Measurements from ENCODE around the gene UNC5C. TPM values are rescaled to one million over a fixed set of nuclear protein-coding genes. Genes with fewer than 3 reads are reported as not detected.
A peak's percentile ranks its signal among the peaks of the same experiment; 100 is the strongest.

The UNC5C gene
- total RNA-seq, 4 donors from 2014 or later = 1.6 to 4.4 (median 3.2) TPM

- H3K4me3 ChIP-seq = peak overlapping the region; percentile 35 to 63
- no peak for ATAC-seq
- 36 to 56% methylated on average over 6 to 15 of the region's 22 CpGs for WGBS, 2 donors (ENCODE audit: low coverage in 1 of 2)
- TF ChIP-seq POLR2A (IDR thresholded peaks at IDR 0.05) (no peak), CTCF (IDR thresholded peaks at IDR 0.05) (no peak), EP300 (IDR thresholded peaks at IDR 0.05) (no peak), POLR2AphosphoS5 (IDR thresholded peaks at IDR 0.05) (no peak)
- no peaks in the 10 kb centered on the region for H3K36me3 ChIP-seq
- H3K27me3 ChIP-seq = peaks cover 39% of the 10 kb centered on the region
- peak overlapping the region in 3 of 4 donors; percentile 68 to 84 (median 79) for H3K27ac ChIP-seq
- H3K4me1 ChIP-seq = peaks cover 0 to 30% (median 0%) of the 10 kb centered on the region in 3 donors
- H3K9me3 ChIP-seq = no peaks in the 10 kb centered on the region
Measured at GRCh38 chr4:95546866-95547714, 1.7 kb downstream of the UNC5C start.

- peaks cover 39% of the 10 kb centered on the region for H3K27me3 ChIP-seq
- no peak for ATAC-seq
- TF ChIP-seq POLR2A (IDR thresholded peaks at IDR 0.05) (no peak), CTCF (IDR thresholded peaks at IDR 0.05) (no peak), POLR2AphosphoS5 (IDR thresholded peaks at IDR 0.05) (no peak), EP300 (IDR thresholded peaks at IDR 0.05) (no peak)
- no peaks in the 10 kb centered on the region for H3K36me3 ChIP-seq
- no peaks in the 10 kb centered on the region for H3K9me3 ChIP-seq
- peak overlapping the region in 1 of 2 donors; percentile 63 for H3K4me3 ChIP-seq
- 41 to 55% methylated on average over 3 of the region's 3 CpGs for WGBS, 2 donors (ENCODE audit: low coverage in 1 of 2)
- peak overlapping the region in 3 of 4 donors; percentile 12 to 84 (median 14) for H3K27ac ChIP-seq
- peaks cover 0 to 30% (median 0%) of the 10 kb centered on the region in 3 donors for H3K4me1 ChIP-seq
Measured at GRCh38 chr4:95546221-95546620, 2.6 kb downstream of the UNC5C start.

- no peaks in the 10 kb centered on the region for H3K9me3 ChIP-seq
- H3K4me3 ChIP-seq = no peak overlapping the region
- H3K27me3 ChIP-seq = peaks cover 37% of the 10 kb centered on the region
- H3K4me1 ChIP-seq = peaks cover 0 to 30% (median 0%) of the 10 kb centered on the region in 3 donors
- no peaks in the 10 kb centered on the region for H3K36me3 ChIP-seq
- WGBS, 2 donors (ENCODE audit: low coverage in 1 of 2) = 88% methylated on average over 6 of the region's 6 CpGs; no CpG with 5 or more reads in 1 of the 2 donors
- no peak for ATAC-seq
- TF ChIP-seq POLR2A (IDR thresholded peaks at IDR 0.05) (no peak), EP300 (IDR thresholded peaks at IDR 0.05) (no peak), POLR2AphosphoS5 (IDR thresholded peaks at IDR 0.05) (no peak), CTCF (IDR thresholded peaks at IDR 0.05) (no peak)
- peak overlapping the region in 3 of 4 donors; percentile 12 to 84 (median 14) for H3K27ac ChIP-seq
Measured at GRCh38 chr4:95545546-95545945, 3.2 kb downstream of the UNC5C start.

GRCh38 chr4:95544113-95545103 lies 4.4 kb downstream of the UNC5C start:
- Histone ChIP-seq H3K27me3 (peaks cover 28% of the 10 kb centered on the region), H3K36me3 (no peaks in the 10 kb centered on the region), H3K4me3 (no peak overlapping the region), H3K27ac (peak overlapping the region in 2 of 4 donors; percentile 3 to 33), H3K4me1 (peaks cover 0 to 25% (median 0%) of the 10 kb centered on the region in 3 donors), H3K9me3 (no peaks in the 10 kb centered on the region)
- 65 to 74% methylated on average over 6 to 7 of the region's 8 CpGs for WGBS, 2 donors (ENCODE audit: low coverage in 1 of 2)
- TF ChIP-seq CTCF (IDR thresholded peaks at IDR 0.05) = peak in 1 of 4 experiments; percentile 20
- no peak for TF ChIP-seq POLR2A (IDR thresholded peaks at IDR 0.05)
- no peak for ATAC-seq
